C4-2B (cell line): Measurements from ENCODE around the gene LYPLAL1.

ENCODE experiments used
- ZFX ChIP-seq: fragments of 450-650 bp; IDR thresholded peaks from 2 replicates; pipeline ENCODE4 v1.6.1; 2017
- TF ChIP-seq, protein P1 (sequence below): fragments of 450-650 bp; conservative IDR thresholded peaks from 2 replicates; pipeline ENCODE4 v1.5.1; 2017; ENCODE audit warnings: mild to moderate bottlenecking

DNA sequence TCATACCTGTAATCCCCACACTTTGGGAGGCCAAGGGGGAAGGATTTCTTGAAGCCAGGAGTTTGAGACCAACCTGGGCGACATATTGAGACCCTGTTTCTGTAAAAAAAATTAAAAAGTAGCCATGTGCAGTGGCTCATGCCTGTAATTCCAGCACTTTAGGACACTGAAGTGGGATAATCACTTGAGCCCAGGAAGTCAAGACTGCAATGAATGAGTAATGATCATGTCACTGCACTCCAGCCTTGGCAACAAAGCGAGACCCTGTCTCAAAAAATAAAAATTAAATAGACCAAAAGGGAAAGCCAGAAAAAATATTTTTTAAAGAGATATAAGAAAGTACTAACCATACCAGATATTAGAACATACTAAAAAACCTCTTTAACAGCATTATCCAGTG is 44.7 kb upstream of the LYPLAL1 start:
- TF ChIP-seq, protein P1, sequence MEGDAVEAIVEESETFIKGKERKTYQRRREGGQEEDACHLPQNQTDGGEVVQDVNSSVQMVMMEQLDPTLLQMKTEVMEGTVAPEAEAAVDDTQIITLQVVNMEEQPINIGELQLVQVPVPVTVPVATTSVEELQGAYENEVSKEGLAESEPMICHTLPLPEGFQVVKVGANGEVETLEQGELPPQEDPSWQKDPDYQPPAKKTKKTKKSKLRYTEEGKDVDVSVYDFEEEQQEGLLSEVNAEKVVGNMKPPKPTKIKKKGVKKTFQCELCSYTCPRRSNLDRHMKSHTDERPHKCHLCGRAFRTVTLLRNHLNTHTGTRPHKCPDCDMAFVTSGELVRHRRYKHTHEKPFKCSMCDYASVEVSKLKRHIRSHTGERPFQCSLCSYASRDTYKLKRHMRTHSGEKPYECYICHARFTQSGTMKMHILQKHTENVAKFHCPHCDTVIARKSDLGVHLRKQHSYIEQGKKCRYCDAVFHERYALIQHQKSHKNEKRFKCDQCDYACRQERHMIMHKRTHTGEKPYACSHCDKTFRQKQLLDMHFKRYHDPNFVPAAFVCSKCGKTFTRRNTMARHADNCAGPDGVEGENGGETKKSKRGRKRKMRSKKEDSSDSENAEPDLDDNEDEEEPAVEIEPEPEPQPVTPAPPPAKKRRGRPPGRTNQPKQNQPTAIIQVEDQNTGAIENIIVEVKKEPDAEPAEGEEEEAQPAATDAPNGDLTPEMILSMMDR: no peak
- TF ChIP-seq ZFX: no peak
